T-helper 1 cell treated with Interleukin-12 subunit alpha and Interleukin-12 subunit beta and Interleukin-4 antibody, amounts not matched to agents 30 μg/mL and 1 μg/mL, for 36 hours (primary cell): ENCODE results near the gene TNRC6B.
A peak's percentile ranks its signal among the peaks of the same experiment; 100 is the strongest.
"Not testable (repeated sequence)": the region's sequence is repeated elsewhere in the genome, so short reads cannot be mapped to it uniquely, and the experiment has no call there.

Experiments
- H3K27ac Mint-ChIP-seq: one replicate; pipeline ENCODE4 v1.8.0; 2021; ENCODE audit warnings: mild to moderate bottlenecking, mixed read lengths
- H3K27me3 Mint-ChIP-seq: one replicate; pipeline ENCODE4 v1.8.0; 2021; ENCODE audit warnings: low read depth, mixed read lengths
- H3K36me3 Mint-ChIP-seq: one replicate; pipeline ENCODE4 v1.8.0; 2021; ENCODE audit warnings: low read depth, mixed read lengths
- H3K4me1 Mint-ChIP-seq: one replicate; pipeline ENCODE4 v1.8.0; 2021; ENCODE audit warnings: low read depth, mixed read lengths
- H3K4me3 Mint-ChIP-seq: one replicate; pipeline ENCODE4 v1.8.0; 2021; ENCODE audit warnings: mild to moderate bottlenecking, moderate library complexity, mixed read lengths
- H3K9me3 Mint-ChIP-seq: one replicate; pipeline ENCODE4 v1.8.0; 2021; ENCODE audit warnings: mixed read lengths

Gene TNRC6B

GRCh38 chr22:40213478-40213877, 35.8 kb downstream of the TNRC6B start:
- H3K4me3 Mint-ChIP-seq = no peak overlapping the region
- H3K4me1 Mint-ChIP-seq = peaks cover 55% of the 10 kb centered on the region
- H3K27ac Mint-ChIP-seq = no peak overlapping the region
- H3K36me3 Mint-ChIP-seq = peaks cover 11% of the 10 kb centered on the region
- no peaks in the 10 kb centered on the region for H3K27me3 Mint-ChIP-seq
- H3K9me3 Mint-ChIP-seq = no peaks in the 10 kb centered on the region

DNA sequence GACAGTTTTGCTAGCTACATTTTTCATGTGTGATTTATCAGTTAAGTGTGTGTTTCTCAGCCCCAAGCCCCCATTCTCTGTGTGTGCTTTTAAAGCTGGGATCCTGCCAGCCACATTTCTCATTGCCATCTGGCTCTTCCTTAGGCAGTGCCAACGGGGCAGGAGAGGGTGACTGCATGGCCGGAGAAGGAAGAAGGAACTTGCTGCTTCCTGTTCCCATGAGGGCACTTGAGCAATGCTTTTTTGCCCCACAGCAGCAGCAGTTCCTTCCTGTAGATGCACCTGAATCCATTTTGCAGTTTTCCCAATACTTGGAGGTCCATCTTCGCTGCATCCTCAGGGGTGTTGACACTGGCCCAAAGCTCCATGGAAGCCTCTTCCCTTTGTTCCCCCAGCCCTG, 37.5 kb downstream of the TNRC6B start:
- Mint-ChIP-seq H3K4me1 (peaks cover 59% of the 10 kb centered on the region), H3K9me3 (no peaks in the 10 kb centered on the region), H3K4me3 (no peak overlapping the region), H3K36me3 (peaks cover 13% of the 10 kb centered on the region), H3K27ac (no peak overlapping the region), H3K27me3 (no peaks in the 10 kb centered on the region)

DNA sequence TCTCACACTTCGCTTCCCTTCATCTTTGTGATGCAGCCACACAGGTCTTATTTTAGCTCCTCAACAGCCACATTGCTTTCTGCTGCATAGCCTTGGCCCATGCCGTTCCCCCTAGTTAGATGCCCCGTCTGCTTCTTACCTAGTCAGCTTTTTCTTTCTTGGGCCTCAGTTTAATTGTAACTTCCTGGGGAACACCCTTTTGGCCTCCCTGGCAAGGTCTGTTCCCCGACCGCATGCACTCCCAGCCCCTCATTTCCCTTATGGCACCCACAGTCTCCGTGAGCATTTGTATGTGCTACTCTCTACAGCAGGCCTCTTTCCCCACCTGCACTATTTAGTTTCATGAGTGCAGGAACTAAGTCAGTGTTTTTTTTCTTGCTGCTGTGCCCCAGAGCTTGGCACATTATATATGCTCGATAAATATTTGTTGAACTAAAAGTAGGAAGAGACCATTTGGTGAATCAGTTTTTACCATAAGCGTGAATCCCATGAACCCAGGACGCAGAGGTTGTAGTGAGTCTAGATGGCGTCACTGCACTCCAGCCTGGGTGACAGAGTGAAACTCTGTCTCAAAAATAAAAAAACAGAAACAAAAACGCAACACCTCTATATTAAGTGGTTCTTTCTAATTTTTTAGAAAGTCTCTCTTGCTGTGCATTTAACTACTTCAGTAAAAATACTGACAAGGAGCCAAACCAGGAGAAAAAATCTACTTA, 38.5 kb downstream of the TNRC6B start:
- H3K27me3 Mint-ChIP-seq = no peaks in the 10 kb centered on the region
- peaks cover 13% of the 10 kb centered on the region for H3K36me3 Mint-ChIP-seq
- H3K9me3 Mint-ChIP-seq = no peaks in the 10 kb centered on the region
- H3K27ac Mint-ChIP-seq = peak overlapping the region; percentile 62
- peak overlapping the region; percentile 47 for H3K4me3 Mint-ChIP-seq
- peaks cover 52% of the 10 kb centered on the region for H3K4me1 Mint-ChIP-seq

DNA sequence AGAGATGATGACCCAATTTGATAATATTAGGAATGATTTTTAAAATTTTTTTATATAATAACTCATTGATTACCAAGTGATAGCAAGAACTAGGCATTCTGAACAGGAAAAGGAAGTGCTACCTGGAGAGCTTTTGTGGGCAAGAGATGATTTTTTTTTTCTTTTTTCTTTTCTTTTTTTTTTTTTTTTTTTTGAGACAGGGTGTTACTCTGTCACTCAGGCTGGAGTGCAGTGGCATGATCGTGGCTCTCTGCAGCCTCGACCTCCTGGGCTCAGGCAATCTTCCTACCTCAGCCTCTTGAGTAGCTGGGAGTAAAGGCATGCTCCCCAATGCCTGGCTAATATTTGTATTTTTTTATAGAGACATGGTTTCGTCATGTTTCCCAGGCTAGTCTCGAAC, 40.4 kb downstream of the TNRC6B start:
- Mint-ChIP-seq H3K4me1 (peaks cover 53% of the 10 kb centered on the region), H3K36me3 (peaks cover 14% of the 10 kb centered on the region), H3K9me3 (no peaks in the 10 kb centered on the region), H3K27me3 (no peaks in the 10 kb centered on the region), H3K4me3 (no peak overlapping the region), H3K27ac (peak overlapping the region; percentile 50)

GRCh38 chr22:40218723-40219294, 41.1 kb downstream of the TNRC6B start:
- peaks cover 10% of the 10 kb centered on the region for H3K36me3 Mint-ChIP-seq
- peaks cover 51% of the 10 kb centered on the region for H3K4me1 Mint-ChIP-seq
- no peaks in the 10 kb centered on the region for H3K9me3 Mint-ChIP-seq
- peak overlapping the region; percentile 50 for H3K27ac Mint-ChIP-seq
- no peaks in the 10 kb centered on the region for H3K27me3 Mint-ChIP-seq
- no peak overlapping the region for H3K4me3 Mint-ChIP-seq

GRCh38 chr22:40220316-40221054, 42.8 kb downstream of the TNRC6B start:
- Mint-ChIP-seq H3K27ac (no peak overlapping the region), H3K9me3 (no peaks in the 10 kb centered on the region), H3K4me1 (peaks cover 49% of the 10 kb centered on the region), H3K4me3 (no peak overlapping the region), H3K36me3 (peaks cover 14% of the 10 kb centered on the region), H3K27me3 (no peaks in the 10 kb centered on the region)

DNA sequence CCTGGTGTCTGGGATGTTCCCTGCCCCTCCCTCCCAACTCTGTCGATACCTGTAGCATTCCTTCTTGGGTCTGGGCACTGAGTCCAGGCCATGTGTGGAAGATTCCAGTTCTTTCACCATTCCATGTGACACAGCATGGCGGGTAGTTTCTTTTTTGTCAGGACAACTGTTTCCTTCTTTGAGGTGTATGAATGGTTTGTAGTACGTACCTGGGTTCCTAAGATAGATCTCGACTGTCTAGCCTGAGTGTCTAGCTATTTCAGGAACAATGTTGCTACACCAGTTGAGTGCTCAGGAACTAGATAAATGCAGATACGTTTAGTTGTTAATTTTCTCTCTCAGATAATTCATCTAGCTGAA, 43.3 kb downstream of the TNRC6B start:
- Mint-ChIP-seq H3K9me3 (no peaks in the 10 kb centered on the region), H3K27ac (no peak overlapping the region), H3K36me3 (peaks cover 14% of the 10 kb centered on the region), H3K27me3 (no peaks in the 10 kb centered on the region), H3K4me3 (no peak overlapping the region), H3K4me1 (peaks cover 47% of the 10 kb centered on the region)

DNA sequence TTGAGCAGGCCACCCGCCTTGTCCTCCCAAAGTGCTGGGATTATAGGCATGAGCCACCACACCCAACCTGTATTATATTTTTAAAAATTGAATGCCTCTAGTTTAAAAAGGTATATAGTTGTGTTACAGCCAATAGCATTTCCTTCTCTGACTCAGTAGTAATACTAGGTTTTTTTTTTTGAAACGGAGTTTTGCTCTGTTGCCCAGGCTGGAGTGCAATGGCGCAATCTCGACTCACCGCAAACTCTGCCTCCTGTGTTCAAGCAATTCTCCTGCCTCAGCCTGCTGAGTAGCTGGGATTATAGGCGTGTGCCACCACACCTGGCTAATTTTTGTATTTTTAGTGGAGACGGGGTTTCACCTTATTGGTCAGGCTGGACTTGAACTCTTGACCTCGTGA, 45.3 kb downstream of the TNRC6B start:
- H3K9me3 Mint-ChIP-seq, H3K27ac Mint-ChIP-seq, H3K4me3 Mint-ChIP-seq, H3K27me3 Mint-ChIP-seq: not testable (repeated sequence)
- Mint-ChIP-seq H3K4me1 (peaks cover 40% of the 10 kb centered on the region), H3K36me3 (peaks cover 14% of the 10 kb centered on the region)

- Mint-ChIP-seq H3K9me3 (no peaks in the 10 kb centered on the region), H3K36me3 (peaks cover 13% of the 10 kb centered on the region), H3K4me1 (peaks cover 27% of the 10 kb centered on the region), H3K27me3 (no peaks in the 10 kb centered on the region), H3K4me3 (no peak overlapping the region), H3K27ac (peak overlapping the region; percentile 81)
These were observed 47.0 kb downstream of the TNRC6B start for GRCh38 chr22:40224702-40225101.

GRCh38 chr22:40226620-40227019, 48.9 kb downstream of the TNRC6B start:
- Mint-ChIP-seq H3K36me3 (peaks cover 19% of the 10 kb centered on the region), H3K4me3 (no peak overlapping the region), H3K9me3 (no peaks in the 10 kb centered on the region), H3K4me1 (peaks cover 26% of the 10 kb centered on the region), H3K27me3 (no peaks in the 10 kb centered on the region), H3K27ac (no peak overlapping the region)

DNA sequence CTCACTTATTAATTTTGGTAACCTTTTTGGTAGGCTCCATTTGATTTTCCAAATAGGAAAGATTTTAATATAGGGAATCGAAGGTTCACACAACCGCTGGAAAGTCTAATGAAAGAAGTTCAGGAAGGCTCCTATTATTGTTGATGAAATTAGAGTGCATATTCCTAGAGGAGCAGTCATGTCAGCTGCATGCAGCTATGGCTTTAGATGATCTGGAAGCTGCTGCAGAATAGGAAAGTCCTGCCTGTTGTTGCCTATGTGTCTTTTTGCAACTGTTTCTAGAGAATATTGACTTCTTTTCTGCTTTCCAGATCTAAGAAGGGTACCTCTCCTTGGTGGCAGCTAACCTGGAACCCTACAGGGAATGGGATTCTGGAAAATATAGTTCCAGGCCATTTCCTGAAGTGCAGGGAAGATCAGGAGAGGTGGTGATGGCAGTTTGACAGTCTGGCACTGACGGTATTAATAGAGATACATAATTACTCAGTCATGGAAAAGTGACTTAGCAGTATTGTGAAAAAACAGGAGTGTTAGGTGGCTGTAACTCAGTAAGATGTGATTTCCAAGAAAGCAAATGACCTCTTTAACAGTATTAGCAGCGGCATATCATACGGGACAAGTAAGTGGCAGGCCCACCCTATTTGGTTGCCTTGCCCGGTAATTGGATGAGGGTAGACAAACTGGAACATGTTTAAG, 54.0 kb downstream of the TNRC6B start:
- Mint-ChIP-seq H3K4me3 (no peak overlapping the region), H3K4me1 (peaks cover 2% of the 10 kb centered on the region), H3K27ac (no peak overlapping the region)

GRCh38 chr22:40232624-40233023, 54.9 kb downstream of the TNRC6B start:
- Mint-ChIP-seq H3K4me1 (peaks cover 7% of the 10 kb centered on the region), H3K27me3 (no peaks in the 10 kb centered on the region)

More for the DNA sequence above, 54.0 kb downstream of the TNRC6B start:
- Mint-ChIP-seq H3K9me3 (no peaks in the 10 kb centered on the region), H3K27me3 (no peaks in the 10 kb centered on the region), H3K36me3 (peaks cover 22% of the 10 kb centered on the region)

DNA sequence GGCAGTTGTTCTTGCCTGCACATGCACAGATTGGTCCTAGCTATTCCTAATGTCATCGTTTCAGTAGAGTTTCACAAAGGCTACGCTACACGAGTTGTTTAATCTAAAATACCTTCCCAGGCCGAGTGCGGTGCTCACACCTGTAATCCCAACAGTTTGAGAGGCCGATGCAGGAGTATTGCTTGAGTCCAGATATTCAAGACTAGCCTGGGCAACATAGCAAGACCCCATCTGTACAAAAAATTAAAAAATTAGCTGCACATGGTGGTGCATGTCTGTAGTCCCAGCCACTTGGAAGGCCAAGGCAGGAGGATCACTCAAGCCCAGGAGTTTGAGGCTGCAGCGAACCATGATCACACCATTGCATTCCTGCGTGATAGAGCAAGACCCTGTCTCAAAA, 56.2 kb downstream of the TNRC6B start:
- Mint-ChIP-seq H3K36me3 (peaks cover 22% of the 10 kb centered on the region), H3K27ac (no peak overlapping the region), H3K9me3 (no peaks in the 10 kb centered on the region), H3K4me1 (peaks cover 17% of the 10 kb centered on the region), H3K4me3 (no peak overlapping the region), H3K27me3 (no peaks in the 10 kb centered on the region)

More at GRCh38 chr22:40232624-40233023, 54.9 kb downstream of the TNRC6B start:
- no peak overlapping the region for H3K4me3 Mint-ChIP-seq
- H3K36me3 Mint-ChIP-seq = peaks cover 22% of the 10 kb centered on the region
- no peak overlapping the region for H3K27ac Mint-ChIP-seq
- H3K9me3 Mint-ChIP-seq = no peaks in the 10 kb centered on the region

GRCh38 chr22:40234658-40235057, 56.9 kb downstream of the TNRC6B start:
- Mint-ChIP-seq H3K4me1 (peaks cover 22% of the 10 kb centered on the region), H3K9me3 (no peaks in the 10 kb centered on the region), H3K36me3 (peaks cover 18% of the 10 kb centered on the region), H3K4me3 (no peak overlapping the region), H3K27me3 (no peaks in the 10 kb centered on the region), H3K27ac (no peak overlapping the region)
